Activated effector memory CD4-positive, alpha-beta T cell treated with Interleukin-2 at 50 U/mL for 16 hours (primary cell): ENCODE results near the gene ZNF469.
A peak's percentile ranks its signal among the peaks of the same experiment; 100 is the strongest.

Source experiments
- DNase-seq: peaks from one replicate; pipeline ENCODE4 v3.0.0-alpha.2; 2020

Gene ZNF469

DNA sequence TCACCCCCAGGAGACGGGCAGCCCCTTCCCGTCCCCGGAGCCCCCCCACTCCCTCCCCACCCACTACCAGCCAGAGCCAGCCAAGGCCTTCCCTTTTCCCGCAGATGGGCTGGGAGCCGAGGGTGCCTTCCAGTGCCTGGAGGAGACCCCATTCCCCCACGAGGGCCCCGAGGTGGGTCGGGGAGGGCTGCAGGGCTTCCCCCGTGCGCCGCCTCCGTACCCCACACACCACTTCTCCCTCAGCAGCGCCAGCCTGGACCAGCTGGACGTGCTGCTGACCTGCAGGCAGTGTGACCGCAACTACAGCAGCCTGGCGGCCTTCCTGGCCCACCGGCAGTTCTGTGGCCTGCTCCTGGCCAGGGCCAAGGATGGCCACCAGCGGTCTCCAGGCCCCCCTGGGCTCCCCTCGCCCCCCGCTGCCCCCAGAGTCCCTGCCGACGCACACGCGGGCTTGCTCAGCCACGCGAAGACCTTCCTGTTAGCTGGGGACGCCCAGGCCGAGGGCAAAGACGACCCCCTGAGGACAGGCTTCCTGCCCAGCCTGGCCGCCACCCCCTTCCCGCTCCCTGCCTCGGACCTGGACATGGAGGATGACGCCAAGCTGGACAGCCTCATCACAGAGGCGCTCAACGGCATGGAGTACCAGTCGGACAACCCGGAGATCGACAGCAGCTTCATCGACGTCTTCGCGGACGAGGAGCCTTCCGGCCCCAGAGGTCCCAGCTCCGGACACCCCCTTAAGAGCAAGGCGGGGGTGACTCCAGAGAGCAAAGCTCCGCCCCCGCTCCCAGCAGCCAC lies 46.8 kb downstream of the ZNF469 start:
- no peak for DNase-seq

GRCh38 chr16:88430185-88430523 lies 47.4 kb downstream of the ZNF469 start:
- no peak for DNase-seq

- DNase-seq = peak; percentile 29
Measured at GRCh38 chr16:88430524-88431446, 48.0 kb downstream of the ZNF469 start.

GRCh38 chr16:88431651-88432050 lies 48.9 kb downstream of the ZNF469 start:
- no peak for DNase-seq

DNA sequence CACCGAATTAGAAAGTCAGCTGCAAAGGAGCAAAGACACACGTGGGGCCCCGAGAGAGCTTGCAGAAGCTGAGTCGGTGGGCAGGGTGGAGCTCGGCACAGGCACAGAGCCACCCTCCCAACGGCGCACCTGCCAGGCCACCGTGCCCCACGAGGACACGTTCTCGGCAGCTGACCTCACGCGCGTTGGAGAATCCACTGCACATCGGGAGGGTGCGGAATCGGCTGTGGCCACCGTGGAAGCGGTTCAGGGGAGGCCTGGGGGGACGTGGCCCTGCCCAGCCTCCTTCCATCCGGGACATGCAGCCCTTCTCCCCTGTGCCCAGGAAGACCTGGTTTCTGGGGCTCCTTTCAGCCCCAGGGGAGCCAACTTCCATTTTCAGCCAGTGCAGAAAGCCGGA lies 49.4 kb downstream of the ZNF469 start:
- no peak for DNase-seq
